GM19397 (cell line): ENCODE results near the gene ITPRIPL1.

Experiments
- ATAC-seq: cut with Tn5 transposase; IDR thresholded peaks from one replicate; pipeline ENCODE4 v1.9.1; 2021; ENCODE audit warnings: mild to moderate bottlenecking, moderate library complexity; ENCODE audit not compliant: unreplicated experiment

Gene ITPRIPL1

GRCh38 chr2:96353606-96354101 is 28.5 kb downstream of the ITPRIPL1 start:
- ATAC-seq, result no peak

GRCh38 chr2:96354492-96354891 is 29.4 kb downstream of the ITPRIPL1 start:
- ATAC-seq, result no peak

DNA sequence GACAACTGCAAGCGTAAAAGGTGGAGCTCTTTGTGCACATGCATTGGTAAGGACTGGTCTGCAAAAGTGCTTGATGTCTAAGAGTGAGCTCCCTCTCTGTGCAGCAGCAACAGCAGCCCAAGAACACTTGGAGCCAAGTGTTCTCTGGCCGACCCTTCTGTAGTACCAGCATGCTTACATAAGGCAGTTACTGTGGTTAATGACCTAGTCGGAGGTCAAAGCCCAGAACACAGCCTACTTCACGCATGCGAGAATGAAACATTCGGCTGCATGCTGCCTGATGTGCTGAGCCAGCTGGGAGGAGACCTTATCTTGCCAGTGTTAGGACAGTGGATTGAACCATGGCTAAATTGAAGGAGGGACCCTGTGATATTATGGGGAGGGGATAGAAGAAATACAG is 31.8 kb downstream of the ITPRIPL1 start:
- no peak for ATAC-seq

DNA sequence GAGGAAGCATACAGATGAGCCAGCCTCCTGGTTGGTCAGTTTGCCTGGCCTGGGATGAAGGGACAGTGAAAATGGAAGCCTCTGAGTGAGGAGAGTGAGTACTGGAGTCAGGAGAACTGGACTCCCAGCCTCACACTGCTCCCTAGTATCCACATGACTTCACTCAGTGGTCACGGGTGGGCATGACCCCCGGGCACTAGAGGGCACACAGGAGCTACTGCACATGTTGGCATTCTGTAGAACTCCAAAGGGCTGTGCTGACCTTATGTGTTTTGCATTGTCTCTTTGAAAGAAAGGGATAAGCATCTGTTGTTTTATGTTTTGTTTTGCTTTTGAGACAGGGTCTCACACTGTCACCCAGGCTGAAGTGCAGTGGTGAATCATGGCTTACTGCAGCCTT is 34.2 kb downstream of the ITPRIPL1 start:
- no peak for ATAC-seq

DNA sequence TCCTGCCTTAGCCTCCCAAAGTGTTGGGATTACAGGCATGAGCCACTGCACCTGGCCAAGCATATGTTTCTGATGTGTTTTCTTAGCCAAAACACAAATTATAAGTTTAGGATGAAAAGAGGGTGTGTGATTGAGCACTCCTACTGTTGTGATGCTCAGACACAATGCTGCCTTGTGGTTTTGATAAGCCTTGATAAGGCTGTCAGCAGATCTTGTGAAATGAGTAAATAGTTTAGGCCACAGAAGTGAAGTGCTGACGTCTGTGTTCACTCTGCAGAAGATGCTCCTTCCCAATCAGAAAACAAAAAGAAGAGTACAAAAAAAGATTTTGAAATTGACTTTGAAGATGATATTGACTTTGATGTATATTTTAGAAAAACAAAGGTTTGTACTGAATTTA is 34.7 kb downstream of the ITPRIPL1 start:
- ATAC-seq, result no peak

DNA sequence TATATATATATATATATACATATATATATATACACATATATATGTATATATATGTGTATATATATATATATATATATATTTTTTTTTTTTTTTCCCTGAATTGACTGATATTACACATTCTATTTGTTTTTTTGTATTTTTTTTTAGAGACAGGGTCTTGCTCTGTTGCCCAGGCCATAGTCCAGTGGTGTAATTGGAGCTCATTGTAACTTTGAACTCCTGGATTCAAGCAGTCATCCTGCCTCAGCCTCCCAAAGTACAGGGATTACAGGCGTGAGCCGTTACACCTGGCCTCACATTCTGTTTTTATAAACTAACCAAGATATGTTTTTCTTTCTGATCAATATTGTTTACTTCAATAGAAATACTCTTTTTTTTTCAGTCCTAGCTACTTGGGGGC is 36.6 kb downstream of the ITPRIPL1 start:
- no peak for ATAC-seq

DNA sequence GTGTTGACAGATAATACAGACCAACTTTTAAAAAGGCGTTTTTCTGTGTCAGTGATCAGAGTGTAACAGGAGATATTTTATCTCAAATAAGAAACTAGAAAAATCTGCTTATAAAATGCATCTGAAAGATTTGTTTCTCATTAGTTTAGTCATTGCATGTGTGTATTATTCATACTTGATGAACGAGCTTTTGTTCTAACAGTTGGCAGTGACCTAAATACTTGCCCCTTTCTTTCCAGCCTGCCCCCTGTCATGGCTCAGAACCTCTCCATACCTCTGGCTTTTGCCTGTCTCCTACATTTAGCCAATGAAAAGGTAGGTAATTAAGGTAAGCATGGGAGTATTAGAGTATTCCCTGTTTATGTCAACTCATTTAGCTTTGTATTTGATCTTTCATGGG is 44.1 kb downstream of the ITPRIPL1 start:
- no peak for ATAC-seq

GRCh38 chr2:96374211-96374951 is 49.3 kb downstream of the ITPRIPL1 start:
- ATAC-seq, result no peak
